ENCODE measurements around the gene MKLN1. TPM values are rescaled to one million over a fixed set of nuclear protein-coding genes. Genes with fewer than 3 reads are reported as not detected.

The MKLN1 gene
- polyA plus RNA-seq, 4 donors: 7.9 to 32.6 (median 17.8) TPM

DNA sequence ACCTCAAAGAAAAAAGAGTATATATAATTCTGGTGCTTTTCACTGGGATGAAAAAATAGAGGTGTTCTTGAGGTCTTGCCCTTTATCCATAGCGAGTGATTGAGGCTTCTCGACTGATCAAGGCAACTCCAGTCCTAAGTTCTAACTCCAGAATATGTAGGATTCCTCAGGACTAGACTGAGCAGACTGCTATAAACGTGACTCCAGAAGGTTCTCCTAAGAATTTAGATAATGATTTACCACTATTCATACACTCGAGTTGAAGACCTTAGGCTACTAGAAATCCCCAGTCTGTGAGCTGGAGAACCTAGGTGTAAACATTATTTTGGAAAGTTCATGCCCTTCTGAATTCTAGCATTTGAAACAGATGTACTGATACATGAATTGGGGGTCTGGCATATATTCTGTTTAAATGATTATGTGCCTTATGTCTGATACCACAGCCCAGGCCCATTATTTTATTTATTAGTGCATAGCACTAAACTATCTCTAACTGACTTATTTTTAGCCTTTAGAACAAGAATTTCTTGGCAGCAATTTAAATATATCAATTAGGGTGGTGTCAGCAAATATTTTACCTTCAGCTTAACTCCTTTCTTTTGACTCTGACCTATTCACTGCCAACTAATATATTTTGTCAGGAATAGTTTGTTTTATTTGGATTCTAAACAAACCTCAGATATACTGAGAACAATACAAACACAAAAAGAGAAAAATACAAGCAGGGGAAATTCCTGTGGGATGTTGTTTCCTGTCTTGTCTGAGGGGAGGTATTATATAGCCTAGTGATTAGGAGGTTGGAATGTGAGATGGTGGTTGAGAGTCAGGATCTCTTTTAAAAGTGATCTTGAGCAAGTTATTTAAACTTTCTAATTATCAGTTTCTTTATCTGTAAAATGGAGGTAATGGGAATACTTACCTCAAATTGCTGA is 153.0 kb downstream of the MKLN1 start:
- 51 to 65% (median 61%) methylated on average over 4 of the region's 4 CpGs for WGBS, 3 donors
- peak in 1 of 2 donors; percentile 55 for DNase-seq
- no peak for FAIRE-seq
- H3K4me1 ChIP-seq (ENCODE audit: control insufficient read depth in 3 of 3, insufficient read depth in 2 of 3, low read depth in 1 of 3, low read length in 2 of 3): peaks cover 0 to 7% (median 0%) of the 10 kb centered on the region in 3 donors
- H3K9me3 ChIP-seq (ENCODE audit: control insufficient read depth in 2 of 2, insufficient read depth in 1 of 2, low read depth in 1 of 2, low read length in 1 of 2): no peaks in the 10 kb centered on the region
- H3K27ac ChIP-seq (ENCODE audit: low read depth in 1 of 3, low read length in 2 of 3): no peak overlapping the region
- peaks cover 0 to 9% (median 8%) of the 10 kb centered on the region in 3 donors for H3K36me3 ChIP-seq (ENCODE audit: control insufficient read depth in 3 of 3, insufficient read depth in 2 of 3, low read depth in 1 of 3, low read length in 3 of 3)
- H3K27me3 ChIP-seq (ENCODE audit: control insufficient read depth in 3 of 3, insufficient read depth in 3 of 3, low read length in 3 of 3): no peaks in the 10 kb centered on the region
- no peak overlapping the region for H3K4me3 ChIP-seq (ENCODE audit: low read depth in 1 of 3, low read length in 3 of 3)

DNA sequence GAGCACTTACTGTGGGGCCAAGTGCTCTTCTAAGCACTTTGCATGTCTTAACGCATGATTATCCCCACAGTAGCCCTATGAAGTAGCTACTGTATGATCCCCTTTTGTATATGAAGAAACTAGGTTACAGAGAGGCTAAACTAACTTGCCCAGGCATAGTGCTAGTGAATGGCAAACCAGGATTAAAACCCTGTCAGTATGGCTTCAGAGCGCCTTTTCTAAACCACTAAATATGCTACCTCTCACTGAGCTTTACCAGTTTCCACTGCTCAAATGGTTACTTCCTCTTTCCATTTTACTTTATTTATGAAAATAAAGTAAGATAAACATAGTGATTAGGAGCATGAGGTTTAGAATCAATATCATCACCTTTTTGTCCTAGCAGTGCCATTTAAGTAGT is 155.1 kb downstream of the MKLN1 start:
- H3K9me3 ChIP-seq (ENCODE audit: control insufficient read depth in 2 of 2, insufficient read depth in 1 of 2, low read depth in 1 of 2, low read length in 1 of 2): no peaks in the 10 kb centered on the region
- H3K4me3 ChIP-seq (ENCODE audit: low read depth in 1 of 3, low read length in 3 of 3): no peak overlapping the region
- no peak for DNase-seq
- FAIRE-seq: no peak
- H3K27me3 ChIP-seq (ENCODE audit: control insufficient read depth in 3 of 3, insufficient read depth in 3 of 3, low read length in 3 of 3): no peaks in the 10 kb centered on the region
- H3K36me3 ChIP-seq (ENCODE audit: control insufficient read depth in 3 of 3, insufficient read depth in 2 of 3, low read depth in 1 of 3, low read length in 3 of 3): peaks cover 0 to 9% (median 6%) of the 10 kb centered on the region in 3 donors
- 95 to 98% (median 96%) methylated on average over 2 of the region's 2 CpGs for WGBS, 3 donors
- H3K4me1 ChIP-seq (ENCODE audit: control insufficient read depth in 3 of 3, insufficient read depth in 2 of 3, low read depth in 1 of 3, low read length in 2 of 3): peaks cover 0 to 11% (median 0%) of the 10 kb centered on the region in 3 donors
- H3K27ac ChIP-seq (ENCODE audit: low read depth in 1 of 3, low read length in 2 of 3): no peak overlapping the region

DNA sequence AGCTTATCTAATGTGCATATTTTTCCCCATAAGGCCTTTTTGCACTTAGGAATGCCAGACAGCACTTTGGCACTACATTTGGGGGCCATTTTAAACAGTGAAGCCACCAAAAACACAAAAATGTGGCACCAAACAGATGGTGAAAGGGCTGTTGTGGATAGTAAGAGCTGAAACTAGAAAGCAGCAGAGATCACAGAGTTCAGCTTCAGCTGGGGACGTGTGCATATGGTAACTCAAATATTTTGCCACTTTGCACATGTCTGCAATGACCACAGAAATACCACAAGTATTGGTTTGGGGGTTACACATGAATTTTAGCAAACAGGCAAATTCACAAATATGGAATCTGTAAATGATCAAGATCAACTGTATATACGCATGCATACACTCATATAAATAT is 155.9 kb downstream of the MKLN1 start:
- no peak overlapping the region for H3K4me3 ChIP-seq (ENCODE audit: low read depth in 1 of 3, low read length in 3 of 3)
- H3K4me1 ChIP-seq (ENCODE audit: control insufficient read depth in 3 of 3, insufficient read depth in 2 of 3, low read depth in 1 of 3, low read length in 2 of 3): peaks cover 0 to 11% (median 0%) of the 10 kb centered on the region in 3 donors
- no peaks in the 10 kb centered on the region for H3K9me3 ChIP-seq (ENCODE audit: control insufficient read depth in 2 of 2, insufficient read depth in 1 of 2, low read depth in 1 of 2, low read length in 1 of 2)
- H3K27me3 ChIP-seq (ENCODE audit: control insufficient read depth in 3 of 3, insufficient read depth in 3 of 3, low read length in 3 of 3): no peaks in the 10 kb centered on the region
- no peak for DNase-seq
- WGBS, 3 donors: 88 to 93% (median 89%) methylated on average over 2 of the region's 2 CpGs
- FAIRE-seq: no peak
- peaks cover 0 to 9% (median 6%) of the 10 kb centered on the region in 3 donors for H3K36me3 ChIP-seq (ENCODE audit: control insufficient read depth in 3 of 3, insufficient read depth in 2 of 3, low read depth in 1 of 3, low read length in 3 of 3)
- H3K27ac ChIP-seq (ENCODE audit: low read depth in 1 of 3, low read length in 2 of 3): no peak overlapping the region

DNA sequence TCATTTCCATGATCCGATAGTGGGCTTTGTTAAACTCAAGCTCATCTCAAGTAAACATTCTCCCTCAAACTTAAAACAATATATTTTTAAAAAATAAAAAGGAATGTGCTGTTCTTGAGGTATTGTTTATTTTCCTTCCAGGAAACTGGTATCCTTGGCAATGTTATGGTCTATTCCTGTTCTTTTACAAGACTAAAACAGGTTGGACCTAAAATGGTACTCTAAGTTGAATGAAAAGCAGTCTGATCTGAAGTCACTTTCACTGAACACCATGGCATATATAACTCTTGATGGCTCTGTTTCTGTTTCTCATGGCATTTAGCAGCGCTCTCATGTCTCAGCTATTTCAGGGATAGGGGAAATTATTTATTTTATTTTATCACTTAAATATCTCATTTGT is 158.7 kb downstream of the MKLN1 start:
- FAIRE-seq: no peak
- H3K9me3 ChIP-seq (ENCODE audit: control insufficient read depth in 2 of 2, insufficient read depth in 1 of 2, low read depth in 1 of 2, low read length in 1 of 2): no peaks in the 10 kb centered on the region
- H3K27me3 ChIP-seq (ENCODE audit: control insufficient read depth in 3 of 3, insufficient read depth in 3 of 3, low read length in 3 of 3): no peaks in the 10 kb centered on the region
- no peak overlapping the region for H3K27ac ChIP-seq (ENCODE audit: low read depth in 1 of 3, low read length in 2 of 3)
- no peak overlapping the region for H3K4me3 ChIP-seq (ENCODE audit: low read depth in 1 of 3, low read length in 3 of 3)
- peaks cover 0 to 9% (median 2%) of the 10 kb centered on the region in 3 donors for H3K36me3 ChIP-seq (ENCODE audit: control insufficient read depth in 3 of 3, insufficient read depth in 2 of 3, low read depth in 1 of 3, low read length in 3 of 3)
- WGBS, 3 donors: 93 to 99% (median 97%) methylated on average over 2 of the region's 2 CpGs
- DNase-seq: no peak
- peaks cover 0 to 4% (median 0%) of the 10 kb centered on the region in 3 donors for H3K4me1 ChIP-seq (ENCODE audit: control insufficient read depth in 3 of 3, insufficient read depth in 2 of 3, low read depth in 1 of 3, low read length in 2 of 3)

DNA sequence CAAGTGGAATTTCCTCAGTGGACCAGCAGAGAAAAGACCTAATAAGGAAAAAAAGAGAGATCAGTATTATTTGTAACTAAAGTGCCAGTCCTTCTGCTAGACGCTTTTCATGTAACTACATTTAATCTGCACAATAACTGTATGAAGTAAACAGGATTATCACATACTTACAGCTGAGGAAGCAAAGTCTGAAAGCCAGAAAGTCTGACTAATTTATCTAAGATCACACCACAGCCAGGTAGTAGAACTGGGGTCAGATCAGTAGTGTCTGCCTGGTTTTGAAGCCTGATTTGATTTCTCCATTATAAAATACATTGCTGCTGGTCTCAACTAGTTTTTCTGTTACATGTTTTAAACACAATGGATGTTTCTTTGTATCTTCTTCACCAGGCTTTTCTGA is 159.5 kb downstream of the MKLN1 start:
- Histone ChIP-seq H3K27me3 (ENCODE audit: control insufficient read depth in 3 of 3, insufficient read depth in 3 of 3, low read length in 3 of 3) (no peaks in the 10 kb centered on the region), H3K36me3 (ENCODE audit: control insufficient read depth in 3 of 3, insufficient read depth in 2 of 3, low read depth in 1 of 3, low read length in 3 of 3) (peaks cover 0 to 9% (median under 1%) of the 10 kb centered on the region in 3 donors), H3K4me3 (ENCODE audit: low read depth in 1 of 3, low read length in 3 of 3) (no peak overlapping the region), H3K4me1 (ENCODE audit: control insufficient read depth in 3 of 3, insufficient read depth in 2 of 3, low read depth in 1 of 3, low read length in 2 of 3) (peaks cover 0 to 4% (median 0%) of the 10 kb centered on the region in 3 donors), H3K9me3 (ENCODE audit: control insufficient read depth in 2 of 2, insufficient read depth in 1 of 2, low read depth in 1 of 2, low read length in 1 of 2) (no peaks in the 10 kb centered on the region), H3K27ac (ENCODE audit: low read depth in 1 of 3, low read length in 2 of 3) (no peak overlapping the region)
- DNase-seq (peak in 1 of 2 donors; percentile 29), FAIRE-seq (no peak)
- WGBS, 3 donors: 21 to 69% (median 51%) methylated on average over 1 of the region's 1 CpG

DNA sequence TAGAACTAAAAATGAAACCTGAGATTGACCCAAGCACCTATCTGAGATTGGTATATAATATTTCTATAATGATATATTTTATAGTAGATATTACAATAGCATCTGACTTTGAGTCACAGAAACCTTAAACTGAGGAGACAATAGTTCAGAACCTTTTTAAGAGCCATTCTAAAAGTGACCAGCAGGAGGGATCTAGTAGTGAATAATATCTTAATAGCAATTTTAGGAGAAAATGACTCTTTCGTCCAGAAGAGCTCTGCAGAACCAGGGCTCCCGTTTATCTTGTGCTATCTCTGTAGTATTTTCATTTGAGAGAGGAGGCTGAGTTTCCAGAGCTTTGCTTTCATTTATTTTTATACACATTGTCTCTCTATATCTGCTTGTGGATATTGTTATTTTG is 160.7 kb downstream of the MKLN1 start:
- Histone ChIP-seq H3K27ac (ENCODE audit: low read depth in 1 of 3, low read length in 2 of 3) (no peak overlapping the region), H3K9me3 (ENCODE audit: control insufficient read depth in 2 of 2, insufficient read depth in 1 of 2, low read depth in 1 of 2, low read length in 1 of 2) (no peaks in the 10 kb centered on the region), H3K4me1 (ENCODE audit: control insufficient read depth in 3 of 3, insufficient read depth in 2 of 3, low read depth in 1 of 3, low read length in 2 of 3) (peaks cover 0 to 4% (median 0%) of the 10 kb centered on the region in 3 donors), H3K36me3 (ENCODE audit: control insufficient read depth in 3 of 3, insufficient read depth in 2 of 3, low read depth in 1 of 3, low read length in 3 of 3) (peaks cover 0 to 9% (median 4%) of the 10 kb centered on the region in 3 donors), H3K27me3 (ENCODE audit: control insufficient read depth in 3 of 3, insufficient read depth in 3 of 3, low read length in 3 of 3) (no peaks in the 10 kb centered on the region), H3K4me3 (ENCODE audit: low read depth in 1 of 3, low read length in 3 of 3) (no peak overlapping the region)
- 83 to 95% (median 94%) methylated on average over 2 of the region's 2 CpGs for WGBS, 3 donors
- DNase-seq (no peak), FAIRE-seq (no peak)

DNA sequence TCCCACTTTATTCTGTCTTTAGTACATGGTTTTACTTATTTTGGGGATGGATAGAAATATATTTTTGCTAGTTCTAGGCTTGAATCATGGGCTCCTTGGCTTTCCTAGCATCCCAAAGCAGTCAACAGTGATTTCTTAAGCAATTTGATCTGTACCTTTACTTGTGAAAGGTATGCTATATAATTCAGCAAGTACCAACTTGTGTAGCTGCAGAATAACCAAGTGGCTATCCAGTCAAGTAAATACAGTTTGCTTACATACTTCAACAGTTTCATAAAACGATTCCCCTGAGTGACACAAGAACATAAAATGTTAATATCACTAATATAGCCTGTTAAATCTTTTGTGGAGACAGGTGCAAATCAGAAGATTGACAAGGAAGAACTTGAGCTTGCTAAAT is 161.5 kb downstream of the MKLN1 start:
- H3K4me1 ChIP-seq (ENCODE audit: control insufficient read depth in 3 of 3, insufficient read depth in 2 of 3, low read depth in 1 of 3, low read length in 2 of 3): peaks cover 0 to 4% (median 0%) of the 10 kb centered on the region in 3 donors
- H3K27ac ChIP-seq (ENCODE audit: low read depth in 1 of 3, low read length in 2 of 3): no peak overlapping the region
- 68 to 80% (median 73%) methylated on average over 1 of the region's 1 CpG for WGBS, 3 donors
- no peak for FAIRE-seq
- no peak overlapping the region for H3K4me3 ChIP-seq (ENCODE audit: low read depth in 1 of 3, low read length in 3 of 3)
- no peaks in the 10 kb centered on the region for H3K27me3 ChIP-seq (ENCODE audit: control insufficient read depth in 3 of 3, insufficient read depth in 3 of 3, low read length in 3 of 3)
- DNase-seq: no peak
- peaks cover 0 to 7% (median 4%) of the 10 kb centered on the region in 3 donors for H3K36me3 ChIP-seq (ENCODE audit: control insufficient read depth in 3 of 3, insufficient read depth in 2 of 3, low read depth in 1 of 3, low read length in 3 of 3)
- no peaks in the 10 kb centered on the region for H3K9me3 ChIP-seq (ENCODE audit: control insufficient read depth in 2 of 2, insufficient read depth in 1 of 2, low read depth in 1 of 2, low read length in 1 of 2)

DNA sequence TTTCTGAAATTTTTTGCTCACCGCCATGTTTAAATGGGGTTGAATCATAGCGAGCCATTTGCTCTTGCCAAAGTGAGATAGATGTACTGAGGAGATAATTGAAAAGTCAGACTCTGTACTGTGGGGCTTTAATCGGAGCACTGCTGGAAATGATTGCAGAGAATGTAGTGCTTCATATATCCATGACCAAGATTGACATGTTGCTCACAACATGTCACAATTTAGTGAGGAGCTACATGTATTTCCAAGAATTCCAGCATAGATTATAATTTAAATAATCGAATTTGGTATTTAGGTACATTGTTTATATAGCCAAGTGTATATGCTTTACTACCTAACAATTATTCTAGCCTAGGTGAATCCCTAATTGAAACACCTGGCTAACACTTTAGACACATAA is 162.2 kb downstream of the MKLN1 start:
- WGBS, 3 donors: 96 to 97% (median 96%) methylated on average over 4 of the region's 4 CpGs
- H3K27me3 ChIP-seq (ENCODE audit: control insufficient read depth in 3 of 3, insufficient read depth in 3 of 3, low read length in 3 of 3): no peaks in the 10 kb centered on the region

More for the DNA sequence above, 162.2 kb downstream of the MKLN1 start:
- H3K27ac ChIP-seq (ENCODE audit: low read depth in 1 of 3, low read length in 2 of 3): no peak overlapping the region
- peaks cover 0 to 7% (median 4%) of the 10 kb centered on the region in 3 donors for H3K36me3 ChIP-seq (ENCODE audit: control insufficient read depth in 3 of 3, insufficient read depth in 2 of 3, low read depth in 1 of 3, low read length in 3 of 3)
- FAIRE-seq (no peak), DNase-seq (no peak)
- H3K4me3 ChIP-seq (ENCODE audit: low read depth in 1 of 3, low read length in 3 of 3): no peak overlapping the region
- H3K9me3 ChIP-seq (ENCODE audit: control insufficient read depth in 2 of 2, insufficient read depth in 1 of 2, low read depth in 1 of 2, low read length in 1 of 2): no peaks in the 10 kb centered on the region
- H3K4me1 ChIP-seq (ENCODE audit: control insufficient read depth in 3 of 3, insufficient read depth in 2 of 3, low read depth in 1 of 3, low read length in 2 of 3): peaks cover 0 to 4% (median 0%) of the 10 kb centered on the region in 3 donors
